ENCODE results near the gene SON.

DNA sequence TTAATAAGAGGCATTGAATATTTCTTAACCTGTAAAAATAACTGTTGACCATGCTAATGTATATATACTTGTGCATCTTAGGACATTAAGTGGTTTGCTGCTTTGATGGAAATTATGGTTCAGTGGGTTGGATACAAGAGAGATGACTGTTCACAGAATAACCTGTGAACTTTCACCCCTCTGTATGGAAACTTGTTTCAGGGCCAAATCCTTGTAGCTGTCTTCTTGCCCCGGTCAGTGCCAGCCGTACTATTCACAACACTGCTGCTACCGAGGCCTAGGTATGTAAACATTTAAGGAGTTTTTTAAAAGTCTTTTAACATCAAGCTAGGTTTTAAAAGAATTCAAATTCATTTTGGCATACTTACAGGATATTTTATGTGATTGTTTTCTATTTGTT is 29.5 kb downstream of the SON start:
- TF ChIP-seq, protein P1, sequence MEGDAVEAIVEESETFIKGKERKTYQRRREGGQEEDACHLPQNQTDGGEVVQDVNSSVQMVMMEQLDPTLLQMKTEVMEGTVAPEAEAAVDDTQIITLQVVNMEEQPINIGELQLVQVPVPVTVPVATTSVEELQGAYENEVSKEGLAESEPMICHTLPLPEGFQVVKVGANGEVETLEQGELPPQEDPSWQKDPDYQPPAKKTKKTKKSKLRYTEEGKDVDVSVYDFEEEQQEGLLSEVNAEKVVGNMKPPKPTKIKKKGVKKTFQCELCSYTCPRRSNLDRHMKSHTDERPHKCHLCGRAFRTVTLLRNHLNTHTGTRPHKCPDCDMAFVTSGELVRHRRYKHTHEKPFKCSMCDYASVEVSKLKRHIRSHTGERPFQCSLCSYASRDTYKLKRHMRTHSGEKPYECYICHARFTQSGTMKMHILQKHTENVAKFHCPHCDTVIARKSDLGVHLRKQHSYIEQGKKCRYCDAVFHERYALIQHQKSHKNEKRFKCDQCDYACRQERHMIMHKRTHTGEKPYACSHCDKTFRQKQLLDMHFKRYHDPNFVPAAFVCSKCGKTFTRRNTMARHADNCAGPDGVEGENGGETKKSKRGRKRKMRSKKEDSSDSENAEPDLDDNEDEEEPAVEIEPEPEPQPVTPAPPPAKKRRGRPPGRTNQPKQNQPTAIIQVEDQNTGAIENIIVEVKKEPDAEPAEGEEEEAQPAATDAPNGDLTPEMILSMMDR (IDR thresholded peaks at IDR 0.05) = no peak
- TF ChIP-seq POLR2A (IDR thresholded peaks at IDR 0.05) = no peak

Measured in heart left ventricle (tissue), 13 donors.